ENCODE data around the gene ADAMTS13.
"Not testable (repeated sequence)": the region's sequence is repeated elsewhere in the genome, so short reads cannot be mapped to it uniquely, and the experiment has no call there.

The ADAMTS13 gene

GRCh38 chr9:133425049-133425632 lies 3.0 kb downstream of the ADAMTS13 start:
- no peak for DNase-seq (ENCODE audit: low read depth, low spot score)

DNA sequence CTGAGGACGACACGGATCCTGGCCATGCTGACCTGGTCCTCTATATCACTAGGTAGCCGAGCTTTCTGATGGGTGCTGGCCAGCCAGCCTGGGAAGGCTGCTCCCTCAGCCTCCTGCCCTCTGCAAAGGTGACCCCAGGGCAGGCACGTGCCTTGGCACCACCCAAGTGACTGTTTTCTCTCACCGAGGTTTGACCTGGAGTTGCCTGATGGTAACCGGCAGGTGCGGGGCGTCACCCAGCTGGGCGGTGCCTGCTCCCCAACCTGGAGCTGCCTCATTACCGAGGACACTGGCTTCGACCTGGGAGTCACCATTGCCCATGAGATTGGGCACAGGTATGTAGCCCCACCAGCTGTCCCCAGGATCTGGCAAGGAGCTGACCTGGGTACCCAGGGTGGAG lies 3.8 kb downstream of the ADAMTS13 start:
- DNase-seq (ENCODE audit: low read depth, low spot score), result no peak

- no peak for DNase-seq (ENCODE audit: low read depth, low spot score)
Measured at GRCh38 chr9:133427658-133428348, 5.6 kb downstream of the ADAMTS13 start.

GRCh38 chr9:133428617-133429101 lies 6.5 kb downstream of the ADAMTS13 start:
- DNase-seq (ENCODE audit: low read depth, low spot score), result no peak

DNA sequence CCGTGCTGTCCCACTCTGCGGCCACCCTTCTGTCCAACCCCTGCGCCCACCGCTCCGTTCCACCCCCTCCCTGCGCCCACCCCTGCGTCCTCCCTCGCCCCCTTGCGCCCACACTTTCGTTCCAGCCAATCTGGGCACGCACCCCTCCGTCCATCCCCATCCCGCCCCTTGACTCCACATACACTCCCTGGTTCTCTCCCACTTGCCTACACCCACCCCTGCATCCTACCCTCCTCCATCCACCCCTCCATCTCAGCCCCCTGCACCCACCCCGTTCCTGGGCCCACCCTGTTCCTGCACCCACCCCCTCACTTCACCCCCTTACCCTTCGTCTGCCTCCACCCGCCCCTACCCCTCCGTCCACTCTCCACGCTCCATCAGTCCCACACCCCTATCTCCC lies 7.0 kb downstream of the ADAMTS13 start:
- no peak for DNase-seq (ENCODE audit: low read depth, low spot score)

DNA sequence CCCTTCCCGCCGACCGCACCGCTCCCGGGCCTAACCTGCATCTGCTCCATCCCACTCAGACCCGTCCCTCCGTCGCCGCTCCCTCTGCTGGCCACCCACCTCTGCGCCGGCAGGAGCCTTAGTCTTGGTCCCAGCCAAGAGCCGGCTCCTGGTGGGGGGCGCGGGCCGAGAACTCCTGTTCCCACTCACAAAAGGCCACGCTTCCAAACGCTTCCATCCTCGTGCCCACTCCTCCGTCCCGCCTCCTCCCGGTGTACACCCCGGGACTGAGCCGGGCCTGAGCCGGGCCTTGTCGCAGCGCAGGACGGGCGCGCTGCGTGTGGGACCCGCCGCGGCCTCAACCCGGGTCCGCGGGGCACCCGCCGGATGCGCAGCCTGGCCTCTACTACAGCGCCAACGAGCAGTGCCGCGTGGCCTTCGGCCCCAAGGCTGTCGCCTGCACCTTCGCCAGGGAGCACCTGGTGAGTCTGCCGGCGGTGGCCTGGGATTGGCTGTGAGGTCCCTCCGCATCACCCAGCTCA lies 7.5 kb downstream of the ADAMTS13 start:
- no peak for DNase-seq (ENCODE audit: low read depth, low spot score)

GRCh38 chr9:133430244-133430643 lies 8.1 kb downstream of the ADAMTS13 start:
- no peak for DNase-seq (ENCODE audit: low read depth, low spot score)

DNA sequence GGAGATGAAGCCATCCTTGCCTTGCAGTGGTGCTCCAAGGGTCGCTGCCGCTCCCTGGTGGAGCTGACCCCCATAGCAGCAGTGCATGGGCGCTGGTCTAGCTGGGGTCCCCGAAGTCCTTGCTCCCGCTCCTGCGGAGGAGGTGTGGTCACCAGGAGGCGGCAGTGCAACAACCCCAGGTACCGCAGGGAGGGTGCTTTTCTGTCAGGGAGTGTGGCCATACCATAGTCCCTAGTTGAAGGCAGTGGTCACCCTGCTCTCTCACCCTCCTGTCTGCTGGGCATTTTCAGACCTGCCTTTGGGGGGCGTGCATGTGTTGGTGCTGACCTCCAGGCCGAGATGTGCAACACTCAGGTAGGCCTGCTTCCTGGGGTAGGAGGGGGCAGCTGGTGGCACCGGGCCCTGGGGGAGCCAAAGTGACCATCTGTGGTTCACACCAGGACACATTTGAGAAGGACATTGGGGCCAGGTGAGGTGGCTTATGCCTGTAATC lies 11.2 kb downstream of the ADAMTS13 start:
- no peak for DNase-seq (ENCODE audit: low read depth, low spot score)

DNA sequence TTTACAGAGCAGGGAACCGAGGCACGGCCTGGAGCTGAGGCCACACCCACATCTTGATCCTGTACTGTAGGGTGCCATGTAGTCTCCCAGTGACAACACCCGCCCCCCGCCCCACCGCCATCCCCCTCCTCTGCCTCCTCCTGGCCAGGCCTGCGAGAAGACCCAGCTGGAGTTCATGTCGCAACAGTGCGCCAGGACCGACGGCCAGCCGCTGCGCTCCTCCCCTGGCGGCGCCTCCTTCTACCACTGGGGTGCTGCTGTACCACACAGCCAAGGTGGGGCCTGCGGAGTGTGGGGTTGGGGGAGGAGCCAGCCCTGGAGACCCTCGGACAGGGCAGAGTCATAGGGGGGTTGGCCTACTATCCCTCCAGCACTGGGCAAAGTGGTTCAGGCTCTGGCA lies 14.5 kb downstream of the ADAMTS13 start:
- DNase-seq (ENCODE audit: low read depth, low spot score), result no peak

DNA sequence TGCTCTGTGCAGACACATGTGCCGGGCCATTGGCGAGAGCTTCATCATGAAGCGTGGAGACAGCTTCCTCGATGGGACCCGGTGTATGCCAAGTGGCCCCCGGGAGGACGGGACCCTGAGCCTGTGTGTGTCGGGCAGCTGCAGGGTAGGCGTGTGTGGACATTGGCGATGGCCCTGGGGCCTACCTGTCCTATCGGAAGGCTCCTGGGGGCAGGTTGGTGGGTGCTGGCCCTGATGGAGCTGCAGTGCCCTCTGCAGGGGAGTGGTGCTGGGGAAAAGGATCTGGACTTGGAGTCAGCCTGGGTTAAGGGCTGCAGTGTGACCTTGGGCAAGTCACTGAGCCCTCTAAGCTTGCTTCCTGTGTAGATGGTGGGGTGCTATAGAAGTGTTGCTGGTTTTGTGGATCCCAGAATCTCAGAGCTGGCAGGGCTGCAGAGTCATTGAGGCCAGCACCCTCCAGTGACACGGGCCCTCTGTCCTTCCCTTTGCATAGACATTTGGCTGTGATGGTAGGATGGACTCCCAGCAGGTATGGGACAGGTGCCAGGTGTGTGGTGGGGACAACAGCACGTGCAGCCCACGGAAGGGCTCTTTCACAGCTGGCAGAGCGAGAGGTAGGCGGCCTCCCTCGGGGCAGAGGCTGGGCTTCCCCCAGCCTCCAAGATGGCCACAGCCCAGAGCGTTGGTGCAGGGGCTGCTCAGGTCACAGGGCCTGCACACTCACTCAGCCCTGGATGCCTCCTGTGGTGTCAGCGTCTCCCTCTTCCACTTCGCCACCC lies 15.8 kb downstream of the ADAMTS13 start:
- DNase-seq (ENCODE audit: low read depth, low spot score), result no peak

GRCh38 chr9:133439337-133439736 lies 17.2 kb downstream of the ADAMTS13 start:
- DNase-seq (ENCODE audit: low read depth, low spot score), result no peak

DNA sequence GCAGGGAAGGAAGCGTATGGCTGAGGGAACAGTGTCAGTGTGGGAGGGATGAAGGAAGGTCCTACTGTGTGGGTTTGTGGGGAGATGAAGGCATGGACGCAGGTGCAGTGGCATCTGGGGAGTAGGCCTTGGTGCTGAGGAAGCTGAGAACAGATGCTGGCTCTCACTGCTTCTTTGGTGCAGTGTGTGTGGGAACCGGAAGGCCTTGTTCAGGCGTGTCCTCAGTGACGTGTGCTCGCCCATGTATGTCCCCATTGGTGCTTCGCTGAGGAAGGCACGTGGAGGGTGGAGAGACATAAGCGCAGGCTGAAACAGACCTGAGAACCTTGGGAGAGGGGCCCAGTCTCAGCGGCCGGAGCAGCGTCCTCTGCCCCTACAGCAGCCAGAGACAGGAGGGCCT lies 18.7 kb downstream of the ADAMTS13 start:
- no peak for DNase-seq (ENCODE audit: low read depth, low spot score)

DNA sequence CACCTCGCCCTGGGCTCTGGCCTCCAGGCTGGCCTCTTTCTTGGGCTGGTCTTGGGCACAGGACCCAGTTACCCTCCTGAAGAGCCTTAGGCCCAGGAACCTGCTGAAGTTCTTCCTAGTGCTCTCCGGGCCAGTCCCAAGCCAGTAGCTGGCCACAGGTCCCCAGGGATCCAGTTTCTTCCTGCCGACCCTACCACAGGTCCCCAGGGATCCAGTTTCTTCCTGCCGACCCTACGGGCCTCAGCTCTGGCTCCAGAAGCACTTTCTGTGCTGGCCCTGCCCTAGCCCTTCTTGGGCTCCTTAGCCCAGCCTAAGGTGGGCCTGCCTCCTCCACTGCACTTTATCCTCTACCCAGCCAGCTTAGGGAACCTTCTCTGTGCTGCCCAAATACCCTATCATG lies 19.4 kb downstream of the ADAMTS13 start:
- DNase-seq (ENCODE audit: low read depth, low spot score), result no peak

DNA sequence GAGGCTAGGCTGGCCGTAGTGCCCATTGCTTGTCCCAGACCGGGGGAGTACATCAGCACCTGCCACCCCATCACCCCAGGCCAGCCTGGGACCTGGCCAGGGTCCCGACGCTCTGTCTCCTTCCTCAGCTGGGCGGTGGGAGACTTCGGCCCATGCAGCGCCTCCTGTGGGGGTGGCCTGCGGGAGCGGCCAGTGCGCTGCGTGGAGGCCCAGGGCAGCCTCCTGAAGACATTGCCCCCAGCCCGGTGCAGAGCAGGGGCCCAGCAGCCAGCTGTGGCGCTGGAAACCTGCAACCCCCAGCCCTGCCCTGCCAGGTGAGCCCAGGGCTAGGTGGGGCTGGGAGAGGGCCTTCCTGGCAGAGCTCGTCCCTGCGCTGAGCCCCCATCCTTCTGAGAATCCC lies 21.1 kb downstream of the ADAMTS13 start:
- no peak for DNase-seq (ENCODE audit: low read depth, low spot score)

DNA sequence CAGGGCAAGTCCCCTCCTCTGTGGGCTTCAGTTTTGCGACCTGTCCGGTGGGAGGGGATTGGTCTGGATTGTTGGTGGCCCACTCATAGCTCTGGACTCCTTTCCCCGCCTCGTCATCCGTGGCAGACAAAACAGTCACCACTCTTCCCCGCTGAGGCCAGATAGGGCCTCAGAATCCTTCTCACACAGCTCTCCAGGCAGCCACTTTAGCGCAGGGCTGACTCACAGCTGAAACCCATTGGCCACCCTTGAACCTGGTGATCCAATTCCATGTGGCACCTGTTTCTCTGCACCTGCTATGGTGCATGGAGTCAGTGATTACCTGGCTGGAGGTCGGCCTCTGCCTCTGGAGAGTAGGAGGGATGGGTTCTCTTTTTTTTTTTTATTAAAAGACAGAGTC lies 21.8 kb downstream of the ADAMTS13 start:
- no peak for DNase-seq (ENCODE audit: low read depth, low spot score)

DNA sequence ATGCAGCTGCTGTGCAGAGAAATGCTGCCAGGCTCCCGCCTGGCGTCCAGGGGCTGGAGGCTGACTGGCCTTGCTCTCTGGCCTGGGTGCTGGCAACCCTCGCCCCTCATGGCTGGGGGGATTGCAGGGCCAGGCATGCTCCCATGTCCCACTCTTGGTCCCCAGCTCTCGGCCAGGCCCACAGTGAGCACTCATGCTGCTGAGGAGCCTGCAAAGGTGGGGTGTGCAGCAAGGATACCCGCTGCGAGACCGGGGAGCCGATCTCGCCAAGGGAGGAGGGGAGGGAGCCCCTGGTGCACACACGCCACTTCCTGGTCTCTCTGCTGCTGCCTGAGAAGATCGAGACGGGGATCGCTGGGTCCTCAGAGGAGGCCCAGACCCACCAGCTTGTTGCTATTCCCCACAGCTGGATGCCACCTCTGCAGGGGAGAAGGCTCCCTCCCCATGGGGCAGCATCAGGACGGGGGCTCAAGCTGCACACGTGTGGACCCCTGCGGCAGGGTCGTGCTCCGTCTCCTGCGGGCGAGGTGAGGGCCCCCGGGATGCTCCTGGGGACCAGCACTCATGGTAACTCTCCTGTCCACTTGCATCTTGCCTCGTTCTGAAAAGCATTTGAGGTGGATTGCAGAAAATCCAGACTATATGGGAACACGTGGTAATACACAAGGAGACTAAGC lies 23.3 kb downstream of the ADAMTS13 start:
- no peak for DNase-seq (ENCODE audit: low read depth, low spot score)

GRCh38 chr9:133448487-133448972 lies 26.4 kb downstream of the ADAMTS13 start:
- DNase-seq (ENCODE audit: low read depth, low spot score), result no peak

DNA sequence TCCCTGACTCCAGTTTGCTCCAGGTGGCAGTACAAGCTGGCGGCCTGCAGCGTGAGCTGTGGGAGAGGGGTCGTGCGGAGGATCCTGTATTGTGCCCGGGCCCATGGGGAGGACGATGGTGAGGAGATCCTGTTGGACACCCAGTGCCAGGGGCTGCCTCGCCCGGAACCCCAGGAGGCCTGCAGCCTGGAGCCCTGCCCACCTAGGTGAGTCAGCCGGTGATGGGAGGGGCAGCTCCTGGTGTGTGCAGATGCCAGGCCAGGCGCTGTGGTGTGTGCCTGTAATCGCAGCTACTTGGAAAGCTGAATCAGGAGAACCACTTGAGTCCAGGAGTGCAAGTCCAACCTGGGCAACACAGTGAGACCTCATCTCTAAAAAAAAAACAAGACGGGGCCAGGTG lies 27.6 kb downstream of the ADAMTS13 start:
- no peak for DNase-seq (ENCODE audit: low read depth, low spot score)

DNA sequence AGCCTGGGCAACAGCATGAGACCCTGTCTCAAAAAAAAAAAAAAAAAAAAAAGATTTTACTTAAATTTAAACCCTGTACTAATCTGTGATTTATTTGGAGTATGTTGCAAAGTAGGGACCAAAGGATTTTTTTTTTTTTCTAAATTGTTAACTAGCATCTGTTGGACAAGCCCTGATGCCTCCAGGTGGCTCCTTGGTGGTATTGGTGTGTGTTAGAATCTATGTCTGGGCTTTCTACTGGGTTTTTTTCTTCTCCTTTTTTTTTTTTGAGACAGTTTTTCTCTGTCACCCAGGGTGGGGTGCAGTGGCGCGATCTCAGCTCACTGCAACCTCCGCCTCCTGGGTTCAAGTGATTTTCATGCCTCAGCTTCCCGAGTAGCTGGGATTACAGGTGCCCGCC lies 29.7 kb downstream of the ADAMTS13 start:
- DNase-seq (ENCODE audit: low read depth, low spot score), result not testable (repeated sequence)

DNA sequence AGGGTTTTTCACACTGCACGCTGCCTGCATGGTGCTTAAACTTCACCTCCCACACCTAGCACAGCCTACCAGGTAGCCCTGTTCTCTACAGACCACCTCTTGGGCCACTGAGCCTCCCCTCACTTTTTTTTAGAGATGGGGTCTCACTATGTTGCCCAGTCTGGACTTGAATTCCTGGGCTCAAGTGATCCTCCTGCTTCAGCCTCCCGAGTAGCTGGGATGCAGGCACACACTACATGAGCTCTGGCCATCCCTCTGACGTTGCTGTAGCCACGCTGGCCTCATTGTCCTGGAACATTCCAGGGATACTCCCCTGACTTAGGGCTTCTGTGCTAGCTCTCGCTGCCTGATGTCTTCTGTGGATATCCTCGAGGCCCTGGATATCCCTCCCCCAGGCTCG lies 30.4 kb downstream of the ADAMTS13 start:
- DNase-seq (ENCODE audit: low read depth, low spot score), result no peak

GRCh38 chr9:133453651-133454050 lies 31.5 kb downstream of the ADAMTS13 start:
- DNase-seq (ENCODE audit: low read depth, low spot score), result no peak

- no peak for DNase-seq (ENCODE audit: low read depth, low spot score)
Measured at GRCh38 chr9:133454325-133454724, 32.2 kb downstream of the ADAMTS13 start.
